Spleen (tissue), 7 donors: ENCODE data around the gene PELI2.

Experiments used
- CTCF ChIP-seq, 11 experiments: fragments of 200-600 bp in 7 of 11; fragments of 450-650 bp in 4 of 11; sonication (generic) in 4 of 11; IDR thresholded peaks in 8 of 11; conservative IDR thresholded peaks in 3 of 11; 1 replicate in 7 of 11; 2 replicates in 4 of 11; pipeline versions ENCODE4 v1.4.0 to v1.8.0; 2016 to 2021; ENCODE audit warnings: antibody characterized with exemption in 11 of 11, inconsistent platforms in 4 of 11, mild to moderate bottlenecking in 1 of 11
- POLR2A ChIP-seq, 3 donors: fragments of 450-650 bp; IDR thresholded peaks; one replicate each; pipeline ENCODE4 v1.5.1; 2017; ENCODE audit warnings: antibody characterized with exemption in 3 of 3, mild to moderate bottlenecking in 1 of 3
- donor health status: DM: no; HTN: no; CAD: no; lungs with moderate emphysema.
- donor health status: DM: no; HTN: no; CAD: no.
- donor health status: DM: no; HTN: no; CAD: no.

- TF ChIP-seq CTCF (IDR thresholded peaks at IDR 0.05 in 8 of 11, conservative IDR thresholded peaks at IDR 0.05 in 3 of 11) (no peak), POLR2A (IDR thresholded peaks at IDR 0.05) (no peak)
These were observed 58.8 kb downstream of the PELI2 start for GRCh38 chr14:56177036-56177435.
